Measurements from ENCODE around the gene CARHSP1.

- no peak for TF ChIP-seq PKNOX1 (IDR thresholded peaks at IDR 0.05)
- no peak for TF ChIP-seq ARNT (IDR thresholded peaks at IDR 0.05)
- no peak for TF ChIP-seq SUZ12 (IDR thresholded peaks at IDR 0.05)
- TF ChIP-seq SP1 (IDR thresholded peaks at IDR 0.05): no peak
- TF ChIP-seq FOXM1 (IDR thresholded peaks at IDR 0.05; ENCODE audit: borderline replicate concordance): no peak
- no peak for TF ChIP-seq L3MBTL2 (conservative IDR thresholded peaks at IDR 0.05)
- TF ChIP-seq ELF4 (IDR thresholded peaks at IDR 0.05): no peak
- TF ChIP-seq FOXA1 (IDR thresholded peaks at IDR 0.05): no peak
- TF ChIP-seq BHLHE40 (IDR thresholded peaks at IDR 0.05; ENCODE audit: borderline replicate concordance): no peak
- no peak for TF ChIP-seq NFRKB (IDR thresholded peaks at IDR 0.05)
- TF ChIP-seq TARDBP (IDR thresholded peaks at IDR 0.05): no peak
- TF ChIP-seq LEF1 (IDR thresholded peaks at IDR 0.05; ENCODE audit: borderline replicate concordance): no peak
Measured at GRCh38 chr16:8851761-8852403, 16.9 kb downstream of the CARHSP1 start.

Data from HEK293T (cell line).